Activated effector memory CD4-positive, alpha-beta T cell treated with Interleukin-2 at 50 U/mL for 16 hours (primary cell): Measurements from ENCODE around the gene ANKS4B.
"Not testable (repeated sequence)": the region's sequence is repeated elsewhere in the genome, so short reads cannot be mapped to it uniquely, and the experiment has no call there.

Experiments used
- DNase-seq: peaks from one replicate; pipeline ENCODE4 v3.0.0-alpha.2; 2020

The ANKS4B gene

DNA sequence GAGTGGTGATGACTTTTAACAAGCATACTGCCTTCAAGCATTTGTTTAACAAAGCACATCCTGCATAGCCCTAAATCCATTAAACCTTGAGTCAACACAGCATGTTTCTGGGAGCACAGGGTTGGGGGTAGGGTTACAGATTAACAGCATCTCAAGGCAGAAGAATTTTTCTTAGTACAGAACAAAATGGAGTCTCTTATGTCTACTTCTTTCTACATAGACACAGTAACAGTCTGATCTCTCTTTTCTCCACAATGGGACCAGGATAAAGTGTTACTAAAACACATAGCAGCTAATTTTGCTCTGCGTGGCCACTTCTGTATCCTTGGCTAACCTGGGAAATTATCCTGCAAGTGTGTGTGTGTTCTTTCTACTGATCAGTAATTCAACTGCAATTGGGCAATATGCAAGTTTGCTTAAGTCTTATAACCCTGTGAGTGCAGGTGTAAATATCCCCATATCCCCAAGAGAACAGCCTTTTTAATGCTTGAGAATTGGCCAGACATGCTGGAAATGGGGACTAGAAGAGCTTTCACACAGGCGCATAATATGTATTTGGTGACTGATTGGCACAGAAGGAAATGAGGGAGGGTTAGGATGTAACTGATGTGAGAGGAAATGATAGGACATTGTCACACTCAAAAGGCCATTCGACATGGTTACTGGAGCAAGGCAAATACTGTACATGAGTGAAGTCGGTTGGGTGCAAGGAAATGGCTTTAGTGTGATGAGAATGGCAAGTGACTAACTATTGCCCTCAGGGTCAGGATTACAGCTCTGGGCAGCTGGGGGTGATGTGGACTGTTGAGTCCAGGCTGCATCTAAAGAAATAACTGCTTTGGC is 10.8 kb upstream of the ANKS4B start:
- no peak for DNase-seq

- no peak for DNase-seq
These were observed 9.7 kb upstream of the ANKS4B start for GRCh38 chr16:21223787-21224186.

DNA sequence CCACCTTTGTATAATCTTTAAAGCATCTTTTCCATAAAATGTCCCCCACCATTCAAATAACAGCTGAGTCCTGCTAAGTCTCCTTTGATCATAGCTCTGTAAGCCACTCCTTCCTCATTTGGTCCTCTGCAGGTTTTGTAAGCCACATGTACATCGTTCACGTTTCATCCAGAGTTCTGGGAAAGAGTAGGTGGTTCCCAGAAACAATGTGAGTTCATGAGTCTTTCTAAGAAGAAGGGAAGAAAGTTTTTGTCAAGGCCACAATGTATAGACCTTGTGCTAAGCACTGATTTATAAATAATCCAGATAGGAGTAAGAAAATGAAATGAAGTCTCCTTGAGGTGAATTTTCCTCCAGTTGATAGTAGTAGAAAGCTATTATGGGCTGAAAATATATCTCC is 8.7 kb upstream of the ANKS4B start:
- no peak for DNase-seq

- DNase-seq: no peak
These were observed 6.8 kb upstream of the ANKS4B start for GRCh38 chr16:21226749-21227148.

- no peak for DNase-seq
These were observed 5.6 kb upstream of the ANKS4B start for GRCh38 chr16:21227866-21228265.

DNA sequence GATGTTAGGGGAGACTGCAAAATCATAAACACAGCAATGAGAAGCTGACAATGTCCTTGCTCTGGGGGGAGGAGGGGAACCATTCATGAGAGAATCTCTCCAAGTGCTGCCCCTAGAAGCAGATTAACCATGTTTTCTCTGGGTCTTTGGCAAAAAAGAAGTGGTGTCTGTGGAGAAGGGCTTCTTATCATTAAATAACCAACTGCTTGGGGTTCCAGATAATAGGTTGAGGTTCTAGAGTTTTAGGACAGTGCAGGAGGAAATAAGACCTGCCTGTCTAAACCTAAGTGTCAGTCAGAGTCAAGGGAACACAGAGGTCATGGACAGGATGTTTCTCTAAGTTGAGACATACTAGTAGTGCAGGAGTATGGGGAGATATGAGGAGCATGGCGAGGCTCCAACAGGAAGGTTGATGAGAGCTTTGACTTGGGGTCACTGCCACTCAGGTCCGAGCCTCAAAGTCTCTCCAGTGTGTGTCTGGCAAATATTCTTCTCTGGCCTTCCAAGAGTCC is 5.1 kb upstream of the ANKS4B start:
- DNase-seq: no peak

GRCh38 chr16:21233045-21233520 is 416 bp upstream of the ANKS4B start:
- no peak for DNase-seq

DNA sequence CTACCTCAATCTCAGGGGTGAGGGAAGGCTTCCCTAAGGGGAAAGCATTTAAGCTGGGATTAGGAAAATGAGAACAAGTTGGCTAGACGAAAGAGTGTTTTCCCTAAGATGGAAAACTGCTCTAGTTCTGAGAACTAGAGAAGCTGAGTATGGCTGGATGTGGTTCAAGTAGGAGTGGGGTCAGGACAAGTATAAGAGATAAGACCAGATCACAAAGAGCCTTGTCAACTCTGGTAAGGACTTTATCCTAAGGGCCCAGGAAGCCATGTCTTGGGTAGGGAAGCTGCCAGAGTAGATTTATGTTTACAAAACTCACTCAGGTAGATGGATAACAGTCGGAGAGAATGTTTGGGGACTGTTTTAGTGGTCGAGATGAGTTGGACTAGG is 1.7 kb downstream of the ANKS4B start:
- DNase-seq: no peak

- no peak for DNase-seq
These were observed 3.3 kb downstream of the ANKS4B start for GRCh38 chr16:21236831-21237230.

DNA sequence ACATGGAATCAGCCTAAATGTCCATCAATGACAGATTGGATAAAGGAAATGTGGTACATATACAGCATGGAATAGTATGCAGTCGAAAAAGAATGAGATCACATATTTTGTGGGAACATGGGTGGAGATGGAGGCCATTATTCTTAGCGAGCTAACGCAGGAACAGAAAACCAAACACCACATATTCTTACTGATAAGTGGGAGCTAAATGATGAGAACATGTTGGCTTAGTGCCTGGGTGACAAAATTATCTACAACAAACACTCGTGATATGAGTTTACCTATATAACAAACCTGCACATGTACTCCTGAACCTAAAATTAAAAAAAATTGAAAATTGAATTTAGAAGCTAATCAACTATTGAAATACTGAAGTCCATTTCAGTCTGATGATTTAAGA is 6.1 kb downstream of the ANKS4B start:
- no peak for DNase-seq

DNA sequence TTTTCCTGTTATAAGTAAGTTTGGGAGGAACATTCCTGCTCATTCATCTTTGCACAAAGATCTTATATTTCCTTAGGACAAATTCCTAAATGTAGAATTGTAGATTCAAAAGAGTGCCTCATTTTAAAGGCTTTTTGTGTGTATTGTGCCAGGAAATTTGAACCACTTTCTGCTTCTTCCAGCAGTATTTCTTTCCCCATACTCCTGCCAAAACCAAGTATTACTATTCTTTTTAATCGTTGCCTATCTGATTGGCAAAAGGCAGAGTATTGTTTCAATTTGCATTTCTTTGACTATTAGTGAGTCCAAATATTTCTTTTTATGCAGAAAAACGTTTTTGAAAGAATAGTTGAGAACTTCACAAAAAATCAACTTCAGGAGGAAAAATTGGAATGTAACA is 9.3 kb downstream of the ANKS4B start:
- no peak for DNase-seq

DNA sequence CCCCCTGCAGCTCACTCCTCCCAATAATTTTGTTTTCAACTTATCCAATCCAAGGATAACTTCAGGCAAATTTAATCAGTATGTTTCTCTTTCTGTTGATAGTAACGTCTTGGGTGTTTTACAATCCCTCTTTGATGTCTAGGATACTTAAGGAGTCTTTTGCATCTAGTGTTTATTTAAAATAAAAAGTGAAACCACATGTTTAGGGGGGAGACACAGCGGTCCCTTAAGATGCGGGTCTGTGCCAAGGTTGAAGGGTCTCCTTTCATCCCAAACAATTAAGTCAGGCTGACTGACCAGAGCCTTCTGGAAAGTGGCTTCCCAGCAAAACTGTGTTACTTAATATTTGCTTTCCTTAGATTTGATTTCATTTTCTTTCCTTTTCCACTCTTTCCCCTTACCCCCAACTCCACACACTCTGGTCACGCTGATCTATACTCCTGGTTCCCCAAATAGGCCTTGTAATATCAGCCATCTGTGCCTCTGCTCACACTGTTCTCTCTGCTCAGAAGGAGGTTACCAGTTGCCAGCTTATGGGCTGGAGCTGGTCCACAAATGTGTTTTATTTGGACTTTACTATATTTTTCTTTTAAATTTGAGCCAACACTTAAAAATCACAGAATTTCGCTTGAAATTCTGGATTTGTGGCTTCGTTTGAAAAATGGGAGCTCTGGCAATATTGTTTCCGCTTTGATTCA is 11.2 kb downstream of the ANKS4B start:
- DNase-seq: no peak

GRCh38 chr16:21248179-21248578 is 14.7 kb downstream of the ANKS4B start:
- not testable (repeated sequence) for DNase-seq

- no peak for DNase-seq
These were observed 16.8 kb downstream of the ANKS4B start for GRCh38 chr16:21250072-21250923.

GRCh38 chr16:21253470-21253869 is 20.0 kb downstream of the ANKS4B start:
- no peak for DNase-seq

DNA sequence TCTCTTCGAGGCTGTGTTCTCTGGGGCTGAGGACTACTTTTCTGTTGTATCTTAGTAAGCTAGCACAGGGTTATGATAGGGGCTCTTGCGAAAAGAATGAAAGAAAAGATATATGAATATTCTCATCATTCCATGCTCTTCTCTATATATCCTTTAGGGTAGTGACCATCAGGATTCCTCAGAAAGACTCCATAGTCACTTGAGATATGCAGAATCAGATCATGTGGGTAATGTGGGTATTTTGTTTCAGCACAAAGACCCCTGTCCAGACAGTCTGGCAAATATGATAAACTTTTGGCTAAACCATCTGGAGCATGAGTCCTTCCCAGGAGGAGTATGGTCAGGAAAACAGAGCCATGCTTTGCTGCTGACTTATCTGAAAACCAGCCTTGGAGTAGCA is 23.1 kb downstream of the ANKS4B start:
- no peak for DNase-seq

- no peak for DNase-seq
These were observed 23.8 kb downstream of the ANKS4B start for GRCh38 chr16:21257284-21257683.

GRCh38 chr16:21260870-21261791 is 27.6 kb downstream of the ANKS4B start:
- no peak for DNase-seq

DNA sequence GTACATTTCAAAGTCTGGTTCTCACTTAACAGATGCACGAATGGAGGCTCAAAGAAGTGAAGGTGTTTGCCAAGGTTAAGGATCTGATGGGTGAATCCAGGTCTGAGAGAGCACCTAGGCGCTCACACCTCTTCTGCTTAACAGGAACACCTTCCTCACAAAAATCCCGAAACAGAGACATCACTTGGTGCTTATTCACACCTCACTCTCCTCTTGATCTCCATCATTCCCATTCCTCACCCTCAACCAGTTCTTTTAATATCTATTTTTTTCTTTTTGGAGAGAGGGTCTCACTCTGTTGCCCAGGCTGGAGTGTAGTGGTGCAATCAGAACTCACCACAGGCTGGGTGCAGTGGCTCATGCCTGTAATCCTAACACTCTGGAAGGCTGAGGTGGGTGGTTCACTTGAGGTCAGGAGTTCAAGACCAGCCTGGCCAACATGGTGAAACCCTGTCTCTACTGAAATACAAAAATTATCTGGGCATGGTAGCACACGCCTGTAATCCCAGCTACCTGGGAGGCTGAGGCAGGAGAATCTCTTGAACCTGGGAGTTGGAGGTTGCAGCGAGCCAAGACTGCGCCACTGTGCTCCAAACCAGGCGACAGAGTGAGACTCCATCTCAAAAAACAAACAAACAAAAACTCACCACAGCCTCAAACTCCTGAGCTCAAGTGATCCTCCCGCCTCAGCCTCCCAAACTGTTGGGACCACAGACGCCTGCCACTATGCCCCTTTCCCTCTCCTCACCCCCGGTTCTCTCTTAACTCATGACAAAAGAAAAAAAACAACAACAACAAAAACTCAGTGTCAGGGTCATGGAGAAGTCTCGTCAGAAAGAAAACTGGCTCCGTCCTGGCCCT is 29.5 kb downstream of the ANKS4B start:
- DNase-seq: no peak

- DNase-seq: no peak
These were observed 30.4 kb downstream of the ANKS4B start for GRCh38 chr16:21263640-21264570.
